Brain microvascular endothelial cell (primary cell): Measurements from ENCODE around the gene ZMAT1.
A peak's percentile ranks its signal among the peaks of the same experiment; 100 is the strongest.

Experiments used
- DNase-seq: peaks from one replicate; pipeline ENCODE4 v3.0.0-alpha.2; 2020
- H3K27ac ChIP-seq: fragments of 250-450 bp; sonication (Bioruptor Pico); 2 replicates; pipeline ENCODE4 v1.5.1; 2020; ENCODE audit warnings: mild to moderate bottlenecking, moderate library complexity
- H3K27me3 ChIP-seq: fragments of 250-450 bp; sonication (Bioruptor Pico); replicated peaks from 2 replicates; pipeline ENCODE4 v1.5.1; 2020; ENCODE audit warnings: mild to moderate bottlenecking
- H3K36me3 ChIP-seq: fragments of 250-450 bp; sonication (Bioruptor Pico); replicated peaks from 2 replicates; pipeline ENCODE4 v1.5.1; 2020; ENCODE audit warnings: mild to moderate bottlenecking
- H3K4me3 ChIP-seq: 2 replicates; pipeline ENCODE4 v1.5.1; 2011; ENCODE audit warnings: low read depth, mild to moderate bottlenecking, control low read depth, low read length, moderate library complexity
- in situ Hi-C: cut with HindIII; loops from 2 replicates; pipeline ENCODE4 v1.10.0; 2017; ENCODE audit warnings: low sequenced_read_pairs, low pct_ligation_motif_present
- TF ChIP-seq, protein P1 (sequence below): IDR thresholded peaks from 2 replicates; pipeline ENCODE4 v1.5.1; 2011; ENCODE audit warnings: low read depth, mild to moderate bottlenecking, moderate library complexity, low read length, control low read depth, inconsistent platforms; ENCODE audit errors: missing control alignments

The ZMAT1 gene

DNA sequence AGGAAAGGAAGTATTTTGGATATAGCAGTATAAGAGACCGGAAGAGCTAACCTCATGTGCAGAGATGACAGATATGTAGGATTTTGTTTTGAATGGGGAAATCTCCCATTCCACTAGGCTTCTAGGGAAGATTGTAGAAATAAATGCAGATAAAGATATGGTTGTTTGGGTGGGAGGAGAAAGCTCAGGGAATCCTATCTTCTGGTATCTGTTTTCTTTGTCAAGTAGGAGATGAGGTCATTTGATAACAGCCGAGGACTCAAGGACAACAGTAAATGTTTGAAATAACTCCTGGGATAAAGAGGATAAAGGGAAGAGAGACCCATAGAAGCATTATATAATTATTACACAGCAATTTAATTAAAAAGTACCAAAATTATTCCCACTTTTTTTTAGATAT is 24.7 kb upstream of the ZMAT1 start:
- H3K4me3 ChIP-seq, result no peak overlapping the region
- in situ Hi-C loops, result no loop called here

GRCh38 chrX:101950581-101950980 is 18.8 kb upstream of the ZMAT1 start:
- in situ Hi-C loops, result no loop called here
- H3K4me3 ChIP-seq, result no peak overlapping the region
- TF ChIP-seq, protein P1, sequence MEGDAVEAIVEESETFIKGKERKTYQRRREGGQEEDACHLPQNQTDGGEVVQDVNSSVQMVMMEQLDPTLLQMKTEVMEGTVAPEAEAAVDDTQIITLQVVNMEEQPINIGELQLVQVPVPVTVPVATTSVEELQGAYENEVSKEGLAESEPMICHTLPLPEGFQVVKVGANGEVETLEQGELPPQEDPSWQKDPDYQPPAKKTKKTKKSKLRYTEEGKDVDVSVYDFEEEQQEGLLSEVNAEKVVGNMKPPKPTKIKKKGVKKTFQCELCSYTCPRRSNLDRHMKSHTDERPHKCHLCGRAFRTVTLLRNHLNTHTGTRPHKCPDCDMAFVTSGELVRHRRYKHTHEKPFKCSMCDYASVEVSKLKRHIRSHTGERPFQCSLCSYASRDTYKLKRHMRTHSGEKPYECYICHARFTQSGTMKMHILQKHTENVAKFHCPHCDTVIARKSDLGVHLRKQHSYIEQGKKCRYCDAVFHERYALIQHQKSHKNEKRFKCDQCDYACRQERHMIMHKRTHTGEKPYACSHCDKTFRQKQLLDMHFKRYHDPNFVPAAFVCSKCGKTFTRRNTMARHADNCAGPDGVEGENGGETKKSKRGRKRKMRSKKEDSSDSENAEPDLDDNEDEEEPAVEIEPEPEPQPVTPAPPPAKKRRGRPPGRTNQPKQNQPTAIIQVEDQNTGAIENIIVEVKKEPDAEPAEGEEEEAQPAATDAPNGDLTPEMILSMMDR, result no peak

More for the DNA sequence above, 24.7 kb upstream of the ZMAT1 start:
- no peaks in the 10 kb centered on the region for H3K27me3 ChIP-seq
- H3K27ac ChIP-seq, result no peak overlapping the region
- no peaks in the 10 kb centered on the region for H3K36me3 ChIP-seq
- TF ChIP-seq, protein P1, result no peak
- DNase-seq, result no peak

GRCh38 chrX:101932249-101932570 is 383 bp upstream of the ZMAT1 start:
- DNase-seq, result no peak
- Histone ChIP-seq H3K4me3 (peak overlapping the region; percentile 45), H3K27me3 (no peaks in the 10 kb centered on the region), H3K36me3 (no peaks in the 10 kb centered on the region), H3K27ac (no peak overlapping the region)
- TF ChIP-seq, protein P1, result no peak
- in situ Hi-C loops, result no loop called here

More at GRCh38 chrX:101950581-101950980, 18.8 kb upstream of the ZMAT1 start:
- H3K27me3 ChIP-seq, result no peaks in the 10 kb centered on the region
- no peak for DNase-seq
- no peak overlapping the region for H3K27ac ChIP-seq
- no peaks in the 10 kb centered on the region for H3K36me3 ChIP-seq

DNA sequence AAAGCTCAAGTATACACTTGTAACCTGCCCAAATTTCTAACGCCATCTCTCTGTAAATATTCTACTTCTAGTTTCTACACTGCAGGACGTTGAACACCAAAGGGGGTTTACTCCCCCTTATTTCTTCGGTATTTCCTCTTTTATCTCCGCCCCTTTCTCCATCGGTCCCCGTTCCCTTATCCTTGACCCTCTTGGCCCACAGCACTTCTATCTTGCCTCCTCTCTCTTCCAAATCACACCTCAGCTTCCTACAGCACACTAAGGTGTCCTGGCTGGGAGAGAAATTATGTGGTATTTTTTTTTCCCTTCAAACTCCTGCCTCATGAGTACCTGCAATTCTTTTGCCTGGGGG is 715 bp downstream of the ZMAT1 start:
- Histone ChIP-seq H3K4me3 (peak overlapping the region; percentile 45), H3K36me3 (no peaks in the 10 kb centered on the region), H3K27ac (no peak overlapping the region), H3K27me3 (no peaks in the 10 kb centered on the region)
- in situ Hi-C loops, result no loop called here
- TF ChIP-seq, protein P1, result no peak
- DNase-seq, result no peak

GRCh38 chrX:101925733-101926132 is 6.1 kb downstream of the ZMAT1 start:
- TF ChIP-seq, protein P1, result no peak
- Histone ChIP-seq H3K27ac (no peak overlapping the region), H3K27me3 (no peaks in the 10 kb centered on the region), H3K4me3 (no peak overlapping the region), H3K36me3 (no peaks in the 10 kb centered on the region)
- in situ Hi-C loops, result no loop called here
- no peak for DNase-seq

DNA sequence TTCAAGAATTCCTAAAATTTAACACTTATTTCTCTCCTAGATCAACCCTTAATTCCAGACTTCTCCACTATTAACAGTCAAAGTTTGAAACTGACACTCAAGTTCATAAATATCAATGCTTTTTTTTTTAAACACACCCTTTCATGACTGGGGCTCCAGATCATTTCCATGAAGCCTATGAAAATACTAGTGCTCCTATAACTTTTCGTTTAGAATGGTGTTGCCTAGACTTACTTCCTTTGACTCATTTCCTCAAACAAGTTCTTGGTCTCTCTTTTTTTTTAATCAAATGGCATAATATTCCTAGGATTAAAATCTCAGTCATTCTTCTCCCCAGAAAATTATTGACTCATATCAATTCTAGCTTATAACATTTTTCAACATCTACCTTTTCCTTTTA is 13.1 kb downstream of the ZMAT1 start:
- Histone ChIP-seq H3K27me3 (no peaks in the 10 kb centered on the region), H3K4me3 (no peak overlapping the region), H3K27ac (no peak overlapping the region), H3K36me3 (no peaks in the 10 kb centered on the region)
- TF ChIP-seq, protein P1, result no peak
- in situ Hi-C loops, result no loop called here
- DNase-seq, result no peak
